SH-SY5Y (cell line): Measurements from ENCODE around the gene RNLS.

Experiments used
- GATA2 ChIP-seq: IDR thresholded peaks from 2 replicates; pipeline ENCODE4 v1.6.1; 2011; ENCODE audit warnings: mild to moderate bottlenecking, low read depth, low read length
- GATA3 ChIP-seq: IDR thresholded peaks from 2 replicates; pipeline ENCODE4 v1.6.1; 2011; ENCODE audit warnings: low read depth, mild to moderate bottlenecking, low read length, moderate library complexity

GRCh38 chr10:88477343-88478085 is 105.6 kb downstream of the RNLS start:
- TF ChIP-seq GATA3: no peak
- no peak for TF ChIP-seq GATA2
